Neural cell (in vitro differentiated cells): ENCODE data around the gene FNDC1. TPM values are rescaled to one million over a fixed set of nuclear protein-coding genes. Genes with fewer than 3 reads are reported as not detected.

Source experiments
- H2AFZ ChIP-seq: fragments of 200-600, 300-800 bp; sonication (generic), shearing (Covaris generic); 2 replicates; pipeline ENCODE4 v1.6.0; 2014; ENCODE audit warnings: low read depth, mild to moderate bottlenecking, antibody characterized with exemption, low read length, moderate library complexity
- H3F3A ChIP-seq: fragments of 200-600 bp; shearing (Covaris generic); 2 replicates; pipeline ENCODE4 v1.6.1; 2016; ENCODE audit warnings: mild to moderate bottlenecking, moderate library complexity, mixed read lengths, antibody characterized with exemption, low read length; ENCODE audit not compliant: insufficient read depth, poor library complexity, severe bottlenecking
- H3K27ac ChIP-seq: fragments of 200-600, 300-800 bp; sonication (generic), shearing (Covaris generic); 2 replicates; pipeline ENCODE4 v1.5.1; 2014; ENCODE audit warnings: mild to moderate bottlenecking, low read length, moderate library complexity
- H3K27me3 ChIP-seq: fragments of 300-800, 200-600 bp; sonication (generic), shearing (Covaris generic); 2 replicates; pipeline ENCODE4 v1.6.0; 2014; ENCODE audit warnings: mild to moderate bottlenecking, low read depth, low read length, moderate library complexity; ENCODE audit not compliant: insufficient read depth
- H3K36me3 ChIP-seq: fragments of 300-800, 200-600 bp; sonication (generic), shearing (Covaris generic); 2 replicates; pipeline ENCODE4 v1.5.1; 2014; ENCODE audit warnings: mild to moderate bottlenecking, antibody characterized with exemption, low read length, moderate library complexity; ENCODE audit not compliant: insufficient read depth
- H3K4me2 ChIP-seq: fragments of 300-800, 200-600 bp; sonication (generic), shearing (Covaris generic); 2 replicates; pipeline ENCODE4 v1.6.0; 2014; ENCODE audit warnings: mild to moderate bottlenecking, low read length
- H3K4me3 ChIP-seq: fragments of 300-800, 200-600 bp; sonication (generic), shearing (Covaris generic); 2 replicates; pipeline ENCODE4 v1.5.1; 2014; ENCODE audit warnings: mild to moderate bottlenecking, low read length, moderate library complexity
- H3K79me2 ChIP-seq: fragments of 200-600 bp; shearing (Covaris generic); replicated peaks from 2 replicates; pipeline ENCODE4 v1.6.0; 2014; ENCODE audit warnings: mild to moderate bottlenecking, low read length, moderate library complexity; ENCODE audit not compliant: insufficient read depth
- H3K9ac ChIP-seq: fragments of 300-800, 200-600 bp; sonication (generic), shearing (Covaris generic); 2 replicates; pipeline ENCODE4 v1.6.1; 2016; ENCODE audit warnings: mild to moderate bottlenecking, low read length, mixed read lengths
- H3K9me2 ChIP-seq: fragments of 200-600 bp; shearing (Covaris generic); 2 replicates; pipeline ENCODE4 v1.6.1; 2016; ENCODE audit warnings: mild to moderate bottlenecking, low read length, mixed read lengths; ENCODE audit not compliant: insufficient read depth
- H3K9me3 ChIP-seq: fragments of 200-600, 300-800 bp; sonication (generic), shearing (Covaris generic); 2 replicates; pipeline ENCODE4 v1.6.1; 2016; ENCODE audit warnings: mild to moderate bottlenecking, mixed run types, low read length, moderate library complexity, mixed read lengths
- H4K20me1 ChIP-seq: fragments of 200-600 bp; shearing (Covaris generic); 2 replicates; pipeline ENCODE4 v1.6.1; 2016; ENCODE audit warnings: mild to moderate bottlenecking, mixed run types; ENCODE audit not compliant: insufficient read depth
- CTCF ChIP-seq: fragments of 450-650 bp; IDR thresholded peaks from 2 replicates; pipeline ENCODE4 v1.5.1; 2014; ENCODE audit warnings: antibody characterized with exemption, mild to moderate bottlenecking, moderate library complexity; ENCODE audit not compliant: poor library complexity, severe bottlenecking
- EP300 ChIP-seq: fragments of 450-650 bp; conservative IDR thresholded peaks from 2 replicates; pipeline ENCODE4 v1.6.1; 2014; ENCODE audit warnings: antibody characterized with exemption, mild to moderate bottlenecking, moderate library complexity; ENCODE audit not compliant: poor library complexity, severe bottlenecking
- EZH2 ChIP-seq: fragments of 200-600, 300-800 bp; shearing (Covaris generic), sonication (generic); IDR thresholded peaks from 2 replicates; pipeline ENCODE4 v1.6.1; 2014; ENCODE audit warnings: antibody characterized with exemption, low read length, borderline replicate concordance, mild to moderate bottlenecking; ENCODE audit not compliant: insufficient read depth, poor library complexity, severe bottlenecking
- MXI1 ChIP-seq: fragments of 450-650 bp; conservative IDR thresholded peaks from 2 replicates; pipeline ENCODE4 v1.6.1; 2014; ENCODE audit warnings: antibody characterized with exemption, mild to moderate bottlenecking; ENCODE audit not compliant: poor library complexity, severe bottlenecking
- POLR2AphosphoS5 ChIP-seq: IDR thresholded peaks from 2 replicates; pipeline ENCODE4 v1.6.1; 2012
- RAD21 ChIP-seq: fragments of 450-650 bp; conservative IDR thresholded peaks from 2 replicates; pipeline ENCODE4 v1.6.1; 2014; ENCODE audit warnings: antibody characterized with exemption, mild to moderate bottlenecking, moderate library complexity
- REST ChIP-seq: IDR thresholded peaks from 2 replicates; pipeline ENCODE4 v1.6.1; 2012; ENCODE audit warnings: borderline replicate concordance
- SMC3 ChIP-seq: fragments of 450-650 bp; conservative IDR thresholded peaks from 2 replicates; pipeline ENCODE4 v1.6.1; 2014; ENCODE audit warnings: antibody characterized with exemption, mild to moderate bottlenecking, moderate library complexity; ENCODE audit not compliant: poor library complexity
- TAF1 ChIP-seq: IDR thresholded peaks from 2 replicates; pipeline ENCODE4 v1.6.1; 2012; ENCODE audit warnings: low read depth
- polyA plus RNA-seq: library from polyadenylated mRNA; depleted of rRNA; stranded (reverse); fragments of >200 nt; gene quantifications from 2 replicates; pipeline ENCODE4 v1.2.3, GENCODE V29; 2014

The FNDC1 gene
- polyA plus RNA-seq, 1 donor from 2014 or later = not detected

GRCh38 chr6:159142531-159142930, 26.7 kb upstream of the FNDC1 start:
- Histone ChIP-seq H3K36me3 (no peaks in the 10 kb centered on the region), H4K20me1 (no peaks in the 10 kb centered on the region), H3K79me2 (no peaks in the 10 kb centered on the region), H3K4me2 (no peak overlapping the region), H3K27ac (no peak overlapping the region), H3K4me3 (no peak overlapping the region), H3K9me2 (no peaks in the 10 kb centered on the region), H3K9ac (no peak overlapping the region), H2AFZ (no peak overlapping the region), H3F3A (no peaks in the 10 kb centered on the region), H3K9me3 (no peaks in the 10 kb centered on the region), H3K27me3 (no peaks in the 10 kb centered on the region)
- no peak for TF ChIP-seq SMC3
- TF ChIP-seq MXI1 = no peak
- TF ChIP-seq CTCF = no peak
- TF ChIP-seq POLR2AphosphoS5 = no peak
- no peak for TF ChIP-seq EP300
- TF ChIP-seq REST = no peak
- no peak for TF ChIP-seq TAF1
- TF ChIP-seq RAD21 = no peak
- TF ChIP-seq EZH2 = no peak

- H2AFZ ChIP-seq = no peak overlapping the region
- H3K79me2 ChIP-seq = no peaks in the 10 kb centered on the region
- no peak overlapping the region for H3K9ac ChIP-seq
- no peaks in the 10 kb centered on the region for H3F3A ChIP-seq
- H3K9me2 ChIP-seq = no peaks in the 10 kb centered on the region
- no peaks in the 10 kb centered on the region for H3K27me3 ChIP-seq
- H3K9me3 ChIP-seq = no peaks in the 10 kb centered on the region
- TF ChIP-seq SMC3 = no peak
- TF ChIP-seq REST = no peak
- TF ChIP-seq TAF1 = no peak
- no peak for TF ChIP-seq EP300
- TF ChIP-seq POLR2AphosphoS5 = no peak
- TF ChIP-seq CTCF = no peak
- no peak for TF ChIP-seq RAD21
- no peak for TF ChIP-seq EZH2
- H3K4me2 ChIP-seq = no peak overlapping the region
- no peaks in the 10 kb centered on the region for H4K20me1 ChIP-seq
- no peak overlapping the region for H3K4me3 ChIP-seq
- no peak overlapping the region for H3K27ac ChIP-seq
- H3K36me3 ChIP-seq = no peaks in the 10 kb centered on the region
Measured at GRCh38 chr6:159148641-159149040, 20.6 kb upstream of the FNDC1 start.
